Measurements from ENCODE around the gene TPM3.

DNA sequence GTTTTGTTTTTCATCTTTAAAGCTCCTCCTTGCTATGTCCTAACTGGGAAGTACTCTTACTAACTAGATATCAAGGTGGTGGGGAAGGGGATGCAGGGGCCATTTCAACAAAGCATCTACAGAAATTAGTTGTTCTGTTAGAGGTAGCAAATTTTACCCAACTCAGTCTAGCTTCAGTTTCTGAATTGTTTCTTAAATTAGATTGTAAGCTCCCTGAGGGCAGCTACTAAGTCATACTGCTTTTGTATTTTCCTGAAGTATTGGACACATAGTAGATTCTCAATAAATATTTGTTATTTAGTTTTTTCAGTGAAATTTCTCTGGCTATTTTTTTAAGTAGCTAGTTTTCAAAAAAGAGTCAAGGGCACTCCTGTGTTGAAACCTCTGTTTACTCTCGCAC is 30.6 kb upstream of the TPM3 start:
- TF ChIP-seq SMC3 (conservative IDR thresholded peaks at IDR 0.05; ENCODE audit: insufficient read depth, low read depth, low read length), result no peak
- no peak for TF ChIP-seq ARNT (IDR thresholded peaks at IDR 0.05)
- TF ChIP-seq, protein P1, sequence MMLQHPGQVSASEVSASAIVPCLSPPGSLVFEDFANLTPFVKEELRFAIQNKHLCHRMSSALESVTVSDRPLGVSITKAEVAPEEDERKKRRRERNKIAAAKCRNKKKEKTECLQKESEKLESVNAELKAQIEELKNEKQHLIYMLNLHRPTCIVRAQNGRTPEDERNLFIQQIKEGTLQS (IDR thresholded peaks at IDR 0.05), result no peak
- TF ChIP-seq, protein P1 (CRISPR knock-in tag; conservative IDR thresholded peaks at IDR 0.05), result no peak
- TF ChIP-seq CREBBP (IDR thresholded peaks at IDR 0.05; ENCODE audit: low read depth, low read length), result no peak
- TF ChIP-seq, protein P2, sequence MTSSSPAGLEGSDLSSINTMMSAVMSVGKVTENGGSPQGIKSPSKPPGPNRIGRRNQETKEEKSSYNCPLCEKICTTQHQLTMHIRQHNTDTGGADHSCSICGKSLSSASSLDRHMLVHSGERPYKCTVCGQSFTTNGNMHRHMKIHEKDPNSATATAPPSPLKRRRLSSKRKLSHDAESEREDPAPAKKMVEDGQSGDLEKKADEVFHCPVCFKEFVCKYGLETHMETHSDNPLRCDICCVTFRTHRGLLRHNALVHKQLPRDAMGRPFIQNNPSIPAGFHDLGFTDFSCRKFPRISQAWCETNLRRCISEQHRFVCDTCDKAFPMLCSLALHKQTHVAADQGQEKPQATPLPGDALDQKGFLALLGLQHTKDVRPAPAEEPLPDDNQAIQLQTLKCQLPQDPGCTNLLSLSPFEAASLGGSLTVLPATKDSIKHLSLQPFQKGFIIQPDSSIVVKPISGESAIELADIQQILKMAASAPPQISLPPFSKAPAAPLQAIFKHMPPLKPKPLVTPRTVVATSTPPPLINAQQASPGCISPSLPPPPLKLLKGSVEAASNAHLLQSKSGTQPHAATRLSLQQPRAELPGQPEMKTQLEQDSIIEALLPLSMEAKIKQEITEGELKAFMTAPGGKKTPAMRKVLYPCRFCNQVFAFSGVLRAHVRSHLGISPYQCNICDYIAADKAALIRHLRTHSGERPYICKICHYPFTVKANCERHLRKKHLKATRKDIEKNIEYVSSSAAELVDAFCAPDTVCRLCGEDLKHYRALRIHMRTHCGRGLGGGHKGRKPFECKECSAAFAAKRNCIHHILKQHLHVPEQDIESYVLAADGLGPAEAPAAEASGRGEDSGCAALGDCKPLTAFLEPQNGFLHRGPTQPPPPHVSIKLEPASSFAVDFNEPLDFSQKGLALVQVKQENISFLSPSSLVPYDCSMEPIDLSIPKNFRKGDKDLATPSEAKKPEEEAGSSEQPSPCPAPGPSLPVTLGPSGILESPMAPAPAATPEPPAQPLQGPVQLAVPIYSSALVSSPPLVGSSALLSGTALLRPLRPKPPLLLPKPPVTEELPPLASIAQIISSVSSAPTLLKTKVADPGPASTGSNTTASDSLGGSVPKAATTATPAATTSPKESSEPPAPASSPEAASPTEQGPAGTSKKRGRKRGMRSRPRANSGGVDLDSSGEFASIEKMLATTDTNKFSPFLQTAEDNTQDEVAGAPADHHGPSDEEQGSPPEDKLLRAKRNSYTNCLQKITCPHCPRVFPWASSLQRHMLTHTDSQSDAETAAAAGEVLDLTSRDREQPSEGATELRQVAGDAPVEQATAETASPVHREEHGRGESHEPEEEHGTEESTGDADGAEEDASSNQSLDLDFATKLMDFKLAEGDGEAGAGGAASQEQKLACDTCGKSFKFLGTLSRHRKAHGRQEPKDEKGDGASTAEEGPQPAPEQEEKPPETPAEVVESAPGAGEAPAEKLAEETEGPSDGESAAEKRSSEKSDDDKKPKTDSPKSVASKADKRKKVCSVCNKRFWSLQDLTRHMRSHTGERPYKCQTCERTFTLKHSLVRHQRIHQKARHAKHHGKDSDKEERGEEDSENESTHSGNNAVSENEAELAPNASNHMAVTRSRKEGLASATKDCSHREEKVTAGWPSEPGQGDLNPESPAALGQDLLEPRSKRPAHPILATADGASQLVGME (CRISPR knock-in tag; IDR thresholded peaks at IDR 0.05), result no peak
- TF ChIP-seq MECOM (CRISPR knock-in tag; IDR thresholded peaks at IDR 0.05), result no peak
- TF ChIP-seq, protein P3, sequence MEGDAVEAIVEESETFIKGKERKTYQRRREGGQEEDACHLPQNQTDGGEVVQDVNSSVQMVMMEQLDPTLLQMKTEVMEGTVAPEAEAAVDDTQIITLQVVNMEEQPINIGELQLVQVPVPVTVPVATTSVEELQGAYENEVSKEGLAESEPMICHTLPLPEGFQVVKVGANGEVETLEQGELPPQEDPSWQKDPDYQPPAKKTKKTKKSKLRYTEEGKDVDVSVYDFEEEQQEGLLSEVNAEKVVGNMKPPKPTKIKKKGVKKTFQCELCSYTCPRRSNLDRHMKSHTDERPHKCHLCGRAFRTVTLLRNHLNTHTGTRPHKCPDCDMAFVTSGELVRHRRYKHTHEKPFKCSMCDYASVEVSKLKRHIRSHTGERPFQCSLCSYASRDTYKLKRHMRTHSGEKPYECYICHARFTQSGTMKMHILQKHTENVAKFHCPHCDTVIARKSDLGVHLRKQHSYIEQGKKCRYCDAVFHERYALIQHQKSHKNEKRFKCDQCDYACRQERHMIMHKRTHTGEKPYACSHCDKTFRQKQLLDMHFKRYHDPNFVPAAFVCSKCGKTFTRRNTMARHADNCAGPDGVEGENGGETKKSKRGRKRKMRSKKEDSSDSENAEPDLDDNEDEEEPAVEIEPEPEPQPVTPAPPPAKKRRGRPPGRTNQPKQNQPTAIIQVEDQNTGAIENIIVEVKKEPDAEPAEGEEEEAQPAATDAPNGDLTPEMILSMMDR (IDR thresholded peaks at IDR 0.05 in 2 of 3, conservative IDR thresholded peaks at IDR 0.05 in 1 of 3; ENCODE audit: insufficient read depth in 2 of 3, low read depth in 1 of 3, low read length in 3 of 3), result no peak
- no peak for TF ChIP-seq GABPA (tag; conservative IDR thresholded peaks at IDR 0.05; ENCODE audit: low read depth)

Measured in K562 (cell line).